K562 (cell line): ENCODE measurements around the gene ANKRD65. TPM values are rescaled to one million over a fixed set of nuclear protein-coding genes. Genes with fewer than 3 reads are reported as not detected.

ENCODE experiments used
- CBFB ChIP-seq: sonication (generic); formaldehyde crosslinking; IDR thresholded peaks from 2 replicates; pipeline ENCODE4 v1.4.0; 2020; ENCODE audit warnings: mild to moderate bottlenecking, missing genetic modification reagents
- CHD2 ChIP-seq: IDR thresholded peaks from 2 replicates; pipeline ENCODE4 v1.6.1; 2011; ENCODE audit warnings: low read depth, low read length
- HDAC2 ChIP-seq: fragments of 450-650 bp; IDR thresholded peaks from 2 replicates; pipeline ENCODE4 v1.6.1; 2016; ENCODE audit warnings: mild to moderate bottlenecking
- KDM1A ChIP-seq, 2 experiments: fragments of 450-650 bp; IDR thresholded peaks; 2 replicates each; pipeline ENCODE4 v1.6.1; 2016; ENCODE audit warnings: mild to moderate bottlenecking in 2 of 2
- MTF1 ChIP-seq: fragments of 250-450 bp; sonication (Bioruptor Pico); IDR thresholded peaks from 2 replicates; pipeline ENCODE4 v1.9.0; 2021; ENCODE audit warnings: moderate library complexity, mild to moderate bottlenecking, inconsistent platforms, borderline replicate concordance
- NCOA1 ChIP-seq: fragments of 450-650 bp; IDR thresholded peaks from 2 replicates; pipeline ENCODE4 v1.6.1; 2016; ENCODE audit warnings: low read depth
- SP1 ChIP-seq: sonication (generic); formaldehyde crosslinking; IDR thresholded peaks from 2 replicates; pipeline ENCODE4 v1.8.1; 2022; ENCODE audit warnings: mild to moderate bottlenecking, missing genetic modification reagents
- ZEB2 ChIP-seq: fragments of 450-650 bp; IDR thresholded peaks from 2 replicates; pipeline ENCODE4 v1.6.1; 2016
- ZKSCAN3 ChIP-seq: fragments of 250-450 bp; sonication (Bioruptor Pico); IDR thresholded peaks from 2 replicates; pipeline ENCODE4 v1.4.0; 2020
- ZNF165 ChIP-seq: fragments of 250-450 bp; sonication (Bioruptor Pico); IDR thresholded peaks from 2 replicates; pipeline ENCODE4 v1.4.0; 2020; ENCODE audit warnings: borderline replicate concordance
- ZNF347 ChIP-seq: fragments of 450-650 bp; formaldehyde crosslinking; IDR thresholded peaks from 2 replicates; pipeline ENCODE4 v1.4.0; 2020; ENCODE audit warnings: low read depth, mild to moderate bottlenecking, moderate library complexity
- ZNF586 ChIP-seq: fragments of 450-650 bp; formaldehyde crosslinking; conservative IDR thresholded peaks from 2 replicates; pipeline ENCODE4 v1.4.0; 2020; ENCODE audit warnings: mild to moderate bottlenecking, moderate library complexity
- ZNF668 ChIP-seq: fragments of 250-450 bp; sonication (Bioruptor Pico); IDR thresholded peaks from 2 replicates; pipeline ENCODE4 v1.8.0; 2022; ENCODE audit warnings: mild to moderate bottlenecking, inconsistent platforms
- polyA plus RNA-seq, 8 experiments: library from polyadenylated mRNA; depleted of rRNA in 4 of 8; stranded (reverse) in 5 of 8; unstranded in 3 of 8; fragments of >200 nt; fragmentation: Nextera tagmentation in 2 of 8; fragmentation: Illumina TruSeq in 1 of 8; extraction: Ambion mirVana in 2 of 8; extraction: Trizol in 1 of 8; gene quantifications; 2 replicates each; pipeline versions ENCODE4 v1.2.1 to v1.2.3, GENCODE V29; 2011 to 2014; ENCODE audit warnings: inconsistent platforms in 1 of 8, missing spikeins in 1 of 8
- total RNA-seq, 7 experiments: library from RNA; depleted of rRNA in 6 of 7; stranded (reverse); fragments of >200 nt in 6 of 7; fragmentation: Illumina TruSeq in 2 of 7; extraction: Trizol in 2 of 7; gene quantifications; 2 replicates each; pipeline versions ENCODE4 v1.2.1 to v1.2.3, GENCODE V29; 2011 to 2021; ENCODE audit warnings: low replicate concordance in 1 of 7
- TF ChIP-seq, protein P1 (sequence below): fragments of 150-350 bp; IDR thresholded peaks from 2 replicates; pipeline ENCODE4 v1.6.1; 2014; ENCODE audit warnings: low read depth, mild to moderate bottlenecking, low read length, borderline replicate concordance
- TF ChIP-seq, protein P2 (sequence below): fragments of 450-650 bp; IDR thresholded peaks from one replicate; pipeline ENCODE4 v1.6.1; 2018; ENCODE audit warnings: mild to moderate bottlenecking, moderate library complexity; ENCODE audit not compliant: partially characterized antibody
- TF ChIP-seq, protein P3 (sequence below): sonication (generic); formaldehyde crosslinking; IDR thresholded peaks from 2 replicates; pipeline ENCODE4 v1.8.0; 2022; ENCODE audit warnings: mild to moderate bottlenecking, missing genetic modification reagents
- TF ChIP-seq, protein P4 (sequence below): IDR thresholded peaks from 2 replicates; pipeline ENCODE4 v1.6.1; 2016; ENCODE audit warnings: missing genetic modification characterization, missing compliant biosample characterization
- TF ChIP-seq, protein P5 (sequence below): fragments of 250-450 bp; sonication (Bioruptor Pico); IDR thresholded peaks from 2 replicates; pipeline ENCODE4 v1.8.0; 2021; ENCODE audit warnings: mild to moderate bottlenecking, moderate library complexity

Gene ANKRD65
- total and polyA plus RNA-seq, 9 of the 15 experiments (the other 6 are each of a cell fraction or from before 2014, with no cell fraction given): not detected

DNA sequence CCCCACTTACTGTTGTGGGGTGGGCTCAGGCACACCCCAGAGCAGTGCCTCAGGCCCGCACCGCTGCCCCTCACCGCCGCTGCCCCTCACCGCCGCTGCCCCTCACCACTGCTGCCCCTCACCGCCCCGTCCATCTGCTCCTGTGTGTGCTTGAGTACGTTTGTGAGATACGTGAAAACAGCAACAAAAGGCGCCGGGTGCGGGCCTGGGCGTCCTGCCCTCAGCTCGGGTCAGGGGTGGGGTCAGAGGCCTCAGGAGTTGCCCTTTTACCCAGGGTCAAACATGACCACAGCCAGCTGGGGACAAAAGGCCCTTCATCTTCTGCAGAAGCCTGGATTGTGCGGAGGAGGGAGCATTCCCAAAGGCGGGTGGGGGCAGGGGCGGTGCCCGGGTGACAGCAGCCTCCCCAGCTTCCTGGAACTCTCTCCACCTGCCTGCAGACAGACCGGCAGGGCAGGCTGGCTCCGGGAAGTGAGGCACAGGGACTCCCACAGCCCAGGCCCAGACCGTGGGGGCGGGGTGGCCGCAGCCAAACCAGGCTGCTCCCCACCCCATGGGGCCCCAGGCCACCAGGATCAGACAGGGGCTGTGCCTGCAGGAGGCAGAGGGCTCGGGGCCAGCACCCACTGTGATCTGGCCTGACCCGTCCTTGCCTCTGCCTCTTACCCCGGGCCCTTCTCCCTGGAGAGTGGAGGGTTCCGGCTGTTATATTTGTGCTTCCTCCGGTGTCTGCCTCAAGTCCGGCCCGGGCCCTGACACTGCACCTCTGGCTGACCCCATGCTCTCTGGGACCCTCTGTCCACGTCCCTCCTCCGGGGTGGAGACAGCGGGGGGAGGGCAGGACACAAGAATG, 12.1 kb upstream of the ANKRD65 start (continued):
- TF ChIP-seq, protein P1, sequence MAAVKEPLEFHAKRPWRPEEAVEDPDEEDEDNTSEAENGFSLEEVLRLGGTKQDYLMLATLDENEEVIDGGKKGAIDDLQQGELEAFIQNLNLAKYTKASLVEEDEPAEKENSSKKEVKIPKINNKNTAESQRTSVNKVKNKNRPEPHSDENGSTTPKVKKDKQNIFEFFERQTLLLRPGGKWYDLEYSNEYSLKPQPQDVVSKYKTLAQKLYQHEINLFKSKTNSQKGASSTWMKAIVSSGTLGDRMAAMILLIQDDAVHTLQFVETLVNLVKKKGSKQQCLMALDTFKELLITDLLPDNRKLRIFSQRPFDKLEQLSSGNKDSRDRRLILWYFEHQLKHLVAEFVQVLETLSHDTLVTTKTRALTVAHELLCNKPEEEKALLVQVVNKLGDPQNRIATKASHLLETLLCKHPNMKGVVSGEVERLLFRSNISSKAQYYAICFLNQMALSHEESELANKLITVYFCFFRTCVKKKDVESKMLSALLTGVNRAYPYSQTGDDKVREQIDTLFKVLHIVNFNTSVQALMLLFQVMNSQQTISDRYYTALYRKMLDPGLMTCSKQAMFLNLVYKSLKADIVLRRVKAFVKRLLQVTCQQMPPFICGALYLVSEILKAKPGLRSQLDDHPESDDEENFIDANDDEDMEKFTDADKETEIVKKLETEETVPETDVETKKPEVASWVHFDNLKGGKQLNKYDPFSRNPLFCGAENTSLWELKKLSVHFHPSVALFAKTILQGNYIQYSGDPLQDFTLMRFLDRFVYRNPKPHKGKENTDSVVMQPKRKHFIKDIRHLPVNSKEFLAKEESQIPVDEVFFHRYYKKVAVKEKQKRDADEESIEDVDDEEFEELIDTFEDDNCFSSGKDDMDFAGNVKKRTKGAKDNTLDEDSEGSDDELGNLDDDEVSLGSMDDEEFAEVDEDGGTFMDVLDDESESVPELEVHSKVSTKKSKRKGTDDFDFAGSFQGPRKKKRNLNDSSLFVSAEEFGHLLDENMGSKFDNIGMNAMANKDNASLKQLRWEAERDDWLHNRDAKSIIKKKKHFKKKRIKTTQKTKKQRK: no peak
- TF ChIP-seq ZKSCAN3 (CRISPR knock-in tag) (no peak), KDM1A (IDR thresholded peaks at IDR 0.05) (no peak), ZNF347 (CRISPR knock-in tag) (no peak), ZEB2 (peak; percentile 83), ZNF586 (no peak), ZNF668 (no peak), SP1 (no peak), NCOA1 (0 out of 2 replicates have a peak, but pooled peaks have one; percentile 45), CHD2 (no peak), MTF1 (CRISPR knock-in tag) (no peak), HDAC2 (peak; percentile 30; the same call in 1 of the 2 replicates), ZNF165 (CRISPR knock-in tag) (no peak), CBFB (CRISPR knock-in tag) (no peak)
- TF ChIP-seq, protein P2, sequence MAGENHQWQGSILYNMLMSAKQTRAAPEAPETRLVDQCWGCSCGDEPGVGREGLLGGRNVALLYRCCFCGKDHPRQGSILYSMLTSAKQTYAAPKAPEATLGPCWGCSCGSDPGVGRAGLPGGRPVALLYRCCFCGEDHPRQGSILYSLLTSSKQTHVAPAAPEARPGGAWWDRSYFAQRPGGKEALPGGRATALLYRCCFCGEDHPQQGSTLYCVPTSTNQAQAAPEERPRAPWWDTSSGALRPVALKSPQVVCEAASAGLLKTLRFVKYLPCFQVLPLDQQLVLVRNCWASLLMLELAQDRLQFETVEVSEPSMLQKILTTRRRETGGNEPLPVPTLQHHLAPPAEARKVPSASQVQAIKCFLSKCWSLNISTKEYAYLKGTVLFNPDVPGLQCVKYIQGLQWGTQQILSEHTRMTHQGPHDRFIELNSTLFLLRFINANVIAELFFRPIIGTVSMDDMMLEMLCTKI: no peak
- TF ChIP-seq, protein P3, sequence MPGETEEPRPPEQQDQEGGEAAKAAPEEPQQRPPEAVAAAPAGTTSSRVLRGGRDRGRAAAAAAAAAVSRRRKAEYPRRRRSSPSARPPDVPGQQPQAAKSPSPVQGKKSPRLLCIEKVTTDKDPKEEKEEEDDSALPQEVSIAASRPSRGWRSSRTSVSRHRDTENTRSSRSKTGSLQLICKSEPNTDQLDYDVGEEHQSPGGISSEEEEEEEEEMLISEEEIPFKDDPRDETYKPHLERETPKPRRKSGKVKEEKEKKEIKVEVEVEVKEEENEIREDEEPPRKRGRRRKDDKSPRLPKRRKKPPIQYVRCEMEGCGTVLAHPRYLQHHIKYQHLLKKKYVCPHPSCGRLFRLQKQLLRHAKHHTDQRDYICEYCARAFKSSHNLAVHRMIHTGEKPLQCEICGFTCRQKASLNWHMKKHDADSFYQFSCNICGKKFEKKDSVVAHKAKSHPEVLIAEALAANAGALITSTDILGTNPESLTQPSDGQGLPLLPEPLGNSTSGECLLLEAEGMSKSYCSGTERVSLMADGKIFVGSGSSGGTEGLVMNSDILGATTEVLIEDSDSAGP: 0 out of 2 replicates have a peak, but pooled peaks have one; percentile 21
- TF ChIP-seq, protein P4, sequence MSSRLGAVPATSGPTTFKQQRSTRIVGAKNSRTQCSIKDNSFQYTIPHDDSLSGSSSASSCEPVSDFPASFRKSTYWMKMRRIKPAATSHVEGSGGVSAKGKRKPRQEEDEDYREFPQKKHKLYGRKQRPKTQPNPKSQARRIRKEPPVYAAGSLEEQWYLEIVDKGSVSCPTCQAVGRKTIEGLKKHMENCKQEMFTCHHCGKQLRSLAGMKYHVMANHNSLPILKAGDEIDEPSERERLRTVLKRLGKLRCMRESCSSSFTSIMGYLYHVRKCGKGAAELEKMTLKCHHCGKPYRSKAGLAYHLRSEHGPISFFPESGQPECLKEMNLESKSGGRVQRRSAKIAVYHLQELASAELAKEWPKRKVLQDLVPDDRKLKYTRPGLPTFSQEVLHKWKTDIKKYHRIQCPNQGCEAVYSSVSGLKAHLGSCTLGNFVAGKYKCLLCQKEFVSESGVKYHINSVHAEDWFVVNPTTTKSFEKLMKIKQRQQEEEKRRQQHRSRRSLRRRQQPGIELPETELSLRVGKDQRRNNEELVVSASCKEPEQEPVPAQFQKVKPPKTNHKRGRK (tag): no peak
- TF ChIP-seq, protein P5, sequence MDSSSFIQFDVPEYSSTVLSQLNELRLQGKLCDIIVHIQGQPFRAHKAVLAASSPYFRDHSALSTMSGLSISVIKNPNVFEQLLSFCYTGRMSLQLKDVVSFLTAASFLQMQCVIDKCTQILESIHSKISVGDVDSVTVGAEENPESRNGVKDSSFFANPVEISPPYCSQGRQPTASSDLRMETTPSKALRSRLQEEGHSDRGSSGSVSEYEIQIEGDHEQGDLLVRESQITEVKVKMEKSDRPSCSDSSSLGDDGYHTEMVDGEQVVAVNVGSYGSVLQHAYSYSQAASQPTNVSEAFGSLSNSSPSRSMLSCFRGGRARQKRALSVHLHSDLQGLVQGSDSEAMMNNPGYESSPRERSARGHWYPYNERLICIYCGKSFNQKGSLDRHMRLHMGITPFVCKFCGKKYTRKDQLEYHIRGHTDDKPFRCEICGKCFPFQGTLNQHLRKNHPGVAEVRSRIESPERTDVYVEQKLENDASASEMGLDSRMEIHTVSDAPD (CRISPR knock-in tag): 0 out of 2 replicates have a peak, but pooled peaks have one; percentile 5
